HEK293T (cell line): ENCODE data around the gene HIRIP3.

Experiments
- FOXK2 ChIP-seq: fragments of 450-650 bp; IDR thresholded peaks from 2 replicates; pipeline ENCODE4 v1.6.1; 2016; ENCODE audit warnings: mild to moderate bottlenecking
- TARDBP ChIP-seq: fragments of 450-650 bp; IDR thresholded peaks from 2 replicates; pipeline ENCODE4 v1.6.1; 2016

GRCh38 chr16:29996766-29997250 lies 1.4 kb upstream of the HIRIP3 start:
- TF ChIP-seq TARDBP = no peak
- TF ChIP-seq FOXK2 = no peak
